Middle frontal gyrus (tissue), 1 donor: ENCODE measurements around the gene THSD4.

Experiments used
- DNase-seq: peaks from one replicate; pipeline ENCODE4 v3.0.0-alpha.2; 2015; ENCODE audit warnings: low spot score; ENCODE audit errors: extremely low spot score

THSD4 gene

GRCh38 chr15:71773206-71773859 lies 658.1 kb downstream of the THSD4 start:
- no peak for DNase-seq

DNA sequence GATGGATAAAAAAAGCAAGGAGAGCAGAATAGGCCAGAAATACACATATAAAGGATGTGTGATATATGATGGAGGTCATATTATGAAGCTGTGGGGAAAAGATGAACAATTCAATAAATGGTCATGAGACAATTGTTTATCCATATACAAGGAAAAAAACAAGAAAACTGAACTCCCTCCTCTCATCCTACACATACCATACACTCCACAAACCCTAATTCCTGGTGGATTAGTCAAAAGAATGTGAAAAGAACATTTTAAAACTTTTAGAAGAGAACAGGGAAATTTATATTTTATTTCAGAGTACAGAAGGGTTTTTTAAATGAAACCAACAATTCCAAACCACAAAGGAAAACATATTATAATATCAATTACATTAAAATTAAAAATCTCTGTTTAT lies 660.6 kb downstream of the THSD4 start:
- DNase-seq, result no peak

- no peak for DNase-seq
Observed at GRCh38 chr15:71776304-71776703, 661.0 kb downstream of the THSD4 start.

GRCh38 chr15:71777216-71777943 lies 662.1 kb downstream of the THSD4 start:
- DNase-seq, result no peak

GRCh38 chr15:71779073-71779797 lies 664.0 kb downstream of the THSD4 start:
- DNase-seq, result no peak

- DNase-seq, result no peak
Observed at GRCh38 chr15:71780115-71780976, 665.1 kb downstream of the THSD4 start.

DNA sequence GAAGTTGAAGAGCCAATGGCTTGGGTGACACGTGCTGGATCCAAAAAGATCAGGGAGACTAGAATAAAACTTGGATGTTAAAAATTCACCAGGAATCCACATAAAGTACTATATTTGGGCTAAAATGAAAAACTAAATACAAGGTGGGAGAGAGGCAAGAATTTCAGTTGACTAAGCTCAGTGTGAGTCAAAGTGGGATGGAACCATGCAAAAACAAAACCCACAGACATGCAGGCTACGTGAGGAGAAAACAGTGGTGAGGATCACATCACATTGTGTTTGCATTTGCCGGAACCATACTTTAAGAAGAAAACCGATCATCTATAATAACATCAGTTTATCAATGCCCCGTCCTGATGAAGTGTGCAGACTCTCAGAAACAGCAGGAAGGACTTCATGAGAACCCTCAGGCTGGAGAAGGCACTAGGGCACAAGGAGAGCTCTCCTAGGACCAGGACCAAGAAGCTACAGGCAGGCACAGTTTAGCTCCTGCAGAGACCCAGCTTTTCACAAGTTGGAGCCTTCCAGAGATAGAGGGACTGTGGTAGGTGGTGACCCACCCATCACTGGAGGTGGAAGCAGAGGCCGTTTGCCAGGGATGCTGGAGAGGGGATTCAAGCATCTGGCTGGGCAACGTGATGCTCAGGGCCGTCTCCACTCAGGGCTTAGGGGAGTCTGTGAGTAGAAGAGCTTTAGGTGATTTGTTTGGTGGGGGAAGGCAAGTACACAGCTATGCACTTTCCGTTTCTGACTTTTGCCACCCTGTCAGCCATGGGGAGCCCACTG lies 666.1 kb downstream of the THSD4 start:
- DNase-seq, result no peak

DNA sequence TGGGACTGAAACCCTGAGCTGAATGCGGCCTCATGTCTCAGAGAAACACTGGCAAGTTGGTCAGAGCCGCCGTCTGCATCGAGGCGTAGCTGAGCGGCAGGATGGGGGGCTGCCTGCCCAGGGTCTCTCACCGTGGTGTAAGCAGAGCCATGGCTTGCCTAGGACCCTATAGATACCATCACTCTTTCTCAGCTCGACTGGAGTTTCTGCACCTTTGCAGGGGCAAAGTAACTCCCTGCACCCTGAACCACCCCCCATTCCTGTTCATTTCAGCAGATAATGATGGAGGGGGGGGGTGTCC lies 666.6 kb downstream of the THSD4 start:
- DNase-seq, result no peak

DNA sequence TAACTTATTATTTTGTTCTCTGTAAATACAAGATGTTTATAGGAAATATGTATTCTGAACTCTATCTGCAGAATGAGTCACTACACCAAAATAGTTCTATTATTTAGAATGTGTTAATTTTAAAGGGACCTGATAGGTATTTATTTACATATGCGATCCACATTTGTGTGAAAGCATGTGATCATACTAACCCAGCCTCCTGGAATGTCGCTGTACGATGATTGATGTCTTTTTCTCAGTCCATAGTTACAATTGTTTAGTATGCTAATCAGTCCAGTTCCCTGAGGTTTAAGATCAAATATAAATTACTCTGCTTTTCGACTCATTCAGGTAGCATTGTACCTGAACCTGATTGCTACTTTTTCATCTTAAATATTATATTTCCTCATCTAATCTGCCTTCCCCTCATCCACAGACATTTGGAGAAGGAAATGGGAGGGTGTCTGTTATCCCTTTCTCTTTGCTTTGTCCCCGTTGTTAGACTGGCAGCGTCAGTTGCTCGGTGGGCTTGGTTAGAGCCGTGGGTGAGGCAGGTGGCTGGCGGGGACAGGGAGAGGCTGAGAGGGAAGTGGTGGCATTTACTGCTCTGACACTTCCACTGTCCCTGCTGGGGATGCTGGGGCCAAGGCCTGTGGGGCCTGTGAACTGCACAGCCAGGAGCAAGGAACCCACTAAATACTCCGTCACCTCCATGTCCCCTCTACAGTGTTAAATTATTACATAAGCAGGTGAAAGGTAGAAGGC lies 667.3 kb downstream of the THSD4 start:
- DNase-seq, result no peak

DNA sequence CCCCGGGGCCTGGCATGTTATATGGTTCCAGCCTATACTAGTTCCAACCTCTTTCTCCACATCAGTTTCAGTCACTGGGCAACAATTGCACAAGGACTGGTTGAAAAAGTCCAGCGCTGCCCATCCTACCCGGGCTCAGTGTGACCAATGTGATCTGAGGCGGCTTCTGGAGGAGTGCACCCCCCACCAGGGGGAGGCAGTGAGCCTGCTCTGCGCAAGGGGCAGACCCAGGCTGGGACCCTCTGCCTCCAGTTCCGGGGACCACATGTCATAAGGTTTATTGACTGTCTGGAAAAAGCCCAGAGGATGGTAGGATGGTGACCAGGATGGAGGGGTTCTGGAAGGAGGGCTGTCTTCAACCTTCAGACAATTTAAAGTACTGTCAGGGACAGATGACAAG lies 669.4 kb downstream of the THSD4 start:
- no peak for DNase-seq

DNA sequence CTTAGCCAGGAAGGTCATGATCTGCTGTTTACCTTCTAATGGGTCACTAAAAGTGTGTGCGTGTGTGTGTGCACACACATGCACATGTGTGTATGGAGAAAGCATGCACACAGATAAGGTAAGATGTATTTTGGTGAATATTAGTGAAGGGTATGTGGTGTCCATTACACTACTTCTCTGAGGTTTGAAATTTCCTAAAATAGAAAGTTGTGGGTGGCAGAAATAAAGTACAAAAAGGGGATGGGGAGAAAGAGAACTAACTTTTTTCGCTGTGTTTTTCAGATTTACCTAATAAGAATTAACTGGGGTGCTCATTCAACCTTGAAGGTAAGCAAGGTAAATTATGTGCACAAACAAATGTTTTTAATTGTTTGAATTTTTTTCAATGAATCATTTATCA lies 670.7 kb downstream of the THSD4 start:
- DNase-seq, result no peak

GRCh38 chr15:71786673-71787072 lies 671.4 kb downstream of the THSD4 start:
- no peak for DNase-seq

- DNase-seq, result no peak
Observed at GRCh38 chr15:71788646-71789579, 673.6 kb downstream of the THSD4 start.

GRCh38 chr15:71789616-71790015 lies 674.3 kb downstream of the THSD4 start:
- DNase-seq, result no peak

GRCh38 chr15:71790081-71790480 lies 674.8 kb downstream of the THSD4 start:
- no peak for DNase-seq

GRCh38 chr15:71791975-71792374 lies 676.7 kb downstream of the THSD4 start:
- DNase-seq, result no peak

- DNase-seq, result no peak
Observed at GRCh38 chr15:71792521-71792920, 677.2 kb downstream of the THSD4 start.

DNA sequence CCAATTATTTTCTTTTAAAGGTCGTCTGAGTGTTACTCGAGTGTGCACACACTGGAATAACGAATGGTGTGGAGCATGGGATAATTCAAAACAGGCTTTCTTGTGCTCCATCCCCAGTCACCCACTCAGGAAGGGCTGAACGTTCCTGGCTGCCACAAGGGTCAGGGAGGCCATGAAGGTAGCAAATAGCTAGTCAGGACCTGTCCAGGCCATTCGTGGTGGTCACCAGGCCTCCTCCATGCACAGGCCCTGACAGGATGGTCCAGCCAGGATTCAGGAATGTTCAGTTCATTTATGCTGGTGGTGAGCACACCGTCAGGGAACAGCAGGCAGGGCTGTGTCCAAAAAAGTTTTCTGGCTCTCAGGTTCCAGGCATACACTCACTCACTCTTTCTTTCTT lies 683.4 kb downstream of the THSD4 start:
- no peak for DNase-seq

GRCh38 chr15:71800190-71800589 lies 684.9 kb downstream of the THSD4 start:
- DNase-seq, result no peak
